HG02840 (cell line): ENCODE results near the gene LCN6.
"Not testable (repeated sequence)": the region's sequence is repeated elsewhere in the genome, so short reads cannot be mapped to it uniquely, and the experiment has no call there.

Source experiments
- ATAC-seq: cut with Tn5 transposase; IDR thresholded peaks from one replicate; pipeline ENCODE4 v1.9.1; 2021; ENCODE audit warnings: mild to moderate bottlenecking, moderate library complexity, moderate number of reproducible peaks; ENCODE audit not compliant: unreplicated experiment, low FRiP score

LCN6 gene

GRCh38 chr9:136712690-136713544, 35.4 kb downstream of the LCN6 start:
- no peak for ATAC-seq

- ATAC-seq: no peak
These were observed 36.3 kb downstream of the LCN6 start, which contains the start of gene DIPK1B for GRCh38 chr9:136711751-136712689. Gene DIPK1B (plus strand): TSS chr9:136712572. CDS start chr9:136712666, 94 bp downstream.

GRCh38 chr9:136711219-136711648, 37.1 kb downstream of the LCN6 start:
- ATAC-seq: not testable (repeated sequence)

GRCh38 chr9:136710543-136710942, 37.8 kb downstream of the LCN6 start:
- ATAC-seq: no peak

- ATAC-seq: no peak
These were observed 38.7 kb downstream of the LCN6 start for GRCh38 chr9:136709454-136710109.

- ATAC-seq: no peak
These were observed 40.3 kb downstream of the LCN6 start for GRCh38 chr9:136707849-136708517.

- ATAC-seq: no peak
These were observed 41.3 kb downstream of the LCN6 start for GRCh38 chr9:136707011-136707410.

- no peak for ATAC-seq
These were observed 42.8 kb downstream of the LCN6 start for GRCh38 chr9:136705564-136705963.

GRCh38 chr9:136704741-136705140, 43.6 kb downstream of the LCN6 start:
- ATAC-seq: not testable (repeated sequence)

- no peak for ATAC-seq
These were observed 45.0 kb downstream of the LCN6 start for GRCh38 chr9:136703276-136703860.

GRCh38 chr9:136701668-136702053, 46.7 kb downstream of the LCN6 start:
- no peak for ATAC-seq

- no peak for ATAC-seq
These were observed 47.2 kb downstream of the LCN6 start for GRCh38 chr9:136700959-136701667.

GRCh38 chr9:136700304-136700703, 48.0 kb downstream of the LCN6 start:
- no peak for ATAC-seq

- no peak for ATAC-seq
These were observed 49.6 kb downstream of the LCN6 start for GRCh38 chr9:136698635-136699246.

- ATAC-seq: no peak
These were observed 50.4 kb downstream of the LCN6 start for GRCh38 chr9:136697821-136698526.

GRCh38 chr9:136697146-136697820, 51.0 kb downstream of the LCN6 start:
- ATAC-seq: no peak

- no peak for ATAC-seq
These were observed 51.8 kb downstream of the LCN6 start for GRCh38 chr9:136696502-136696901.
